ENCODE data around the gene HOXD3. TPM values are rescaled to one million over a fixed set of nuclear protein-coding genes. Genes with fewer than 3 reads are reported as not detected.

HOXD3 gene
- total and polyA plus RNA-seq, 4 donors: not detected

DNA sequence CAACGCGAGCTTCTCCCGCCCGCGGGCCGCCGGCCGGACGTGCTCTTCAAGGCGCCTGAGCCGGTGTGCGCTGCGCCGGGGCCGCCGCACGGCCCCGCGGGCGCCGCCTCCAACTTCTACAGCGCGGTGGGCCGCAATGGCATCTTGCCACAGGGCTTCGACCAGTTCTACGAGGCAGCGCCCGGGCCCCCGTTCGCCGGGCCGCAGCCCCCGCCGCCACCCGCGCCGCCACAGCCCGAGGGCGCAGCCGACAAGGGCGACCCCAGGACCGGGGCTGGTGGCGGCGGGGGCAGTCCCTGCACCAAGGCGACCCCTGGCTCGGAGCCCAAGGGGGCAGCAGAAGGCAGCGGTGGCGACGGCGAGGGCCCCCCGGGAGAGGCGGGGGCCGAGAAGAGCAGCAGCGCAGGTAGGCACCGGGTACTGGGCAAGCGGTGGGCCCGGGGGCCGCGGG lies 49.4 kb upstream of the HOXD3 start:
- TF ChIP-seq GABPA (IDR thresholded peaks at IDR 0.05 in 1 of 2, conservative IDR thresholded peaks at IDR 0.05 in 1 of 2): no peak
- TF ChIP-seq, protein P1, sequence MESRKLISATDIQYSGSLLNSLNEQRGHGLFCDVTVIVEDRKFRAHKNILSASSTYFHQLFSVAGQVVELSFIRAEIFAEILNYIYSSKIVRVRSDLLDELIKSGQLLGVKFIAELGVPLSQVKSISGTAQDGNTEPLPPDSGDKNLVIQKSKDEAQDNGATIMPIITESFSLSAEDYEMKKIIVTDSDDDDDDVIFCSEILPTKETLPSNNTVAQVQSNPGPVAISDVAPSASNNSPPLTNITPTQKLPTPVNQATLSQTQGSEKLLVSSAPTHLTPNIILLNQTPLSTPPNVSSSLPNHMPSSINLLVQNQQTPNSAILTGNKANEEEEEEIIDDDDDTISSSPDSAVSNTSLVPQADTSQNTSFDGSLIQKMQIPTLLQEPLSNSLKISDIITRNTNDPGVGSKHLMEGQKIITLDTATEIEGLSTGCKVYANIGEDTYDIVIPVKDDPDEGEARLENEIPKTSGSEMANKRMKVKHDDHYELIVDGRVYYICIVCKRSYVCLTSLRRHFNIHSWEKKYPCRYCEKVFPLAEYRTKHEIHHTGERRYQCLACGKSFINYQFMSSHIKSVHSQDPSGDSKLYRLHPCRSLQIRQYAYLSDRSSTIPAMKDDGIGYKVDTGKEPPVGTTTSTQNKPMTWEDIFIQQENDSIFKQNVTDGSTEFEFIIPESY (IDR thresholded peaks at IDR 0.05): no peak
- TF ChIP-seq, protein P2, sequence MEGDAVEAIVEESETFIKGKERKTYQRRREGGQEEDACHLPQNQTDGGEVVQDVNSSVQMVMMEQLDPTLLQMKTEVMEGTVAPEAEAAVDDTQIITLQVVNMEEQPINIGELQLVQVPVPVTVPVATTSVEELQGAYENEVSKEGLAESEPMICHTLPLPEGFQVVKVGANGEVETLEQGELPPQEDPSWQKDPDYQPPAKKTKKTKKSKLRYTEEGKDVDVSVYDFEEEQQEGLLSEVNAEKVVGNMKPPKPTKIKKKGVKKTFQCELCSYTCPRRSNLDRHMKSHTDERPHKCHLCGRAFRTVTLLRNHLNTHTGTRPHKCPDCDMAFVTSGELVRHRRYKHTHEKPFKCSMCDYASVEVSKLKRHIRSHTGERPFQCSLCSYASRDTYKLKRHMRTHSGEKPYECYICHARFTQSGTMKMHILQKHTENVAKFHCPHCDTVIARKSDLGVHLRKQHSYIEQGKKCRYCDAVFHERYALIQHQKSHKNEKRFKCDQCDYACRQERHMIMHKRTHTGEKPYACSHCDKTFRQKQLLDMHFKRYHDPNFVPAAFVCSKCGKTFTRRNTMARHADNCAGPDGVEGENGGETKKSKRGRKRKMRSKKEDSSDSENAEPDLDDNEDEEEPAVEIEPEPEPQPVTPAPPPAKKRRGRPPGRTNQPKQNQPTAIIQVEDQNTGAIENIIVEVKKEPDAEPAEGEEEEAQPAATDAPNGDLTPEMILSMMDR (IDR thresholded peaks at IDR 0.05; ENCODE audit: low read depth, low read length, missing input control): no peak
- no peak for TF ChIP-seq JUND (IDR thresholded peaks at IDR 0.05)
- TF ChIP-seq, protein P3, sequence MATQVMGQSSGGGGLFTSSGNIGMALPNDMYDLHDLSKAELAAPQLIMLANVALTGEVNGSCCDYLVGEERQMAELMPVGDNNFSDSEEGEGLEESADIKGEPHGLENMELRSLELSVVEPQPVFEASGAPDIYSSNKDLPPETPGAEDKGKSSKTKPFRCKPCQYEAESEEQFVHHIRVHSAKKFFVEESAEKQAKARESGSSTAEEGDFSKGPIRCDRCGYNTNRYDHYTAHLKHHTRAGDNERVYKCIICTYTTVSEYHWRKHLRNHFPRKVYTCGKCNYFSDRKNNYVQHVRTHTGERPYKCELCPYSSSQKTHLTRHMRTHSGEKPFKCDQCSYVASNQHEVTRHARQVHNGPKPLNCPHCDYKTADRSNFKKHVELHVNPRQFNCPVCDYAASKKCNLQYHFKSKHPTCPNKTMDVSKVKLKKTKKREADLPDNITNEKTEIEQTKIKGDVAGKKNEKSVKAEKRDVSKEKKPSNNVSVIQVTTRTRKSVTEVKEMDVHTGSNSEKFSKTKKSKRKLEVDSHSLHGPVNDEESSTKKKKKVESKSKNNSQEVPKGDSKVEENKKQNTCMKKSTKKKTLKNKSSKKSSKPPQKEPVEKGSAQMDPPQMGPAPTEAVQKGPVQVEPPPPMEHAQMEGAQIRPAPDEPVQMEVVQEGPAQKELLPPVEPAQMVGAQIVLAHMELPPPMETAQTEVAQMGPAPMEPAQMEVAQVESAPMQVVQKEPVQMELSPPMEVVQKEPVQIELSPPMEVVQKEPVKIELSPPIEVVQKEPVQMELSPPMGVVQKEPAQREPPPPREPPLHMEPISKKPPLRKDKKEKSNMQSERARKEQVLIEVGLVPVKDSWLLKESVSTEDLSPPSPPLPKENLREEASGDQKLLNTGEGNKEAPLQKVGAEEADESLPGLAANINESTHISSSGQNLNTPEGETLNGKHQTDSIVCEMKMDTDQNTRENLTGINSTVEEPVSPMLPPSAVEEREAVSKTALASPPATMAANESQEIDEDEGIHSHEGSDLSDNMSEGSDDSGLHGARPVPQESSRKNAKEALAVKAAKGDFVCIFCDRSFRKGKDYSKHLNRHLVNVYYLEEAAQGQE (IDR thresholded peaks at IDR 0.05): no peak
- TF ChIP-seq, protein P4, sequence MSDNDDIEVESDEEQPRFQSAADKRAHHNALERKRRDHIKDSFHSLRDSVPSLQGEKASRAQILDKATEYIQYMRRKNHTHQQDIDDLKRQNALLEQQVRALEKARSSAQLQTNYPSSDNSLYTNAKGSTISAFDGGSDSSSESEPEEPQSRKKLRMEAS (IDR thresholded peaks at IDR 0.05): no peak
- no peak for TF ChIP-seq RXRA (IDR thresholded peaks at IDR 0.05)
- TF ChIP-seq HNF4A (conservative IDR thresholded peaks at IDR 0.05): no peak
- no peak for TF ChIP-seq NR2F2 (IDR thresholded peaks at IDR 0.05)
- TF ChIP-seq, protein P5, sequence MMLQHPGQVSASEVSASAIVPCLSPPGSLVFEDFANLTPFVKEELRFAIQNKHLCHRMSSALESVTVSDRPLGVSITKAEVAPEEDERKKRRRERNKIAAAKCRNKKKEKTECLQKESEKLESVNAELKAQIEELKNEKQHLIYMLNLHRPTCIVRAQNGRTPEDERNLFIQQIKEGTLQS (IDR thresholded peaks at IDR 0.05): no peak
- no peak for TF ChIP-seq TAF1 (conservative IDR thresholded peaks at IDR 0.05)
- no peak for TF ChIP-seq SP1 (IDR thresholded peaks at IDR 0.05)
- no peak for TF ChIP-seq FOXA1 (IDR thresholded peaks at IDR 0.05)
- TF ChIP-seq RAD21 (IDR thresholded peaks at IDR 0.05): no peak
- TF ChIP-seq HNF4G (IDR thresholded peaks at IDR 0.05): no peak
- TF ChIP-seq FOXA2 (IDR thresholded peaks at IDR 0.05): no peak
- TF ChIP-seq YY1 (IDR thresholded peaks at IDR 0.05): no peak
- TF ChIP-seq EGR1 (IDR thresholded peaks at IDR 0.05; ENCODE audit: low read depth in 2 of 2): no peak
- peaks cover 16 to 43% (median 38%) of the 10 kb centered on the region in 4 donors for H3K27me3 ChIP-seq (ENCODE audit: control insufficient read depth in 4 of 4, insufficient read depth in 4 of 4, low read length in 3 of 4)
- DNase-seq (ENCODE audit: low spot score): no peak
- H3K36me3 ChIP-seq (ENCODE audit: control insufficient read depth in 4 of 4, insufficient read depth in 3 of 4, low read depth in 1 of 4, low read length in 3 of 4): no peaks in the 10 kb centered on the region
- H3K9ac ChIP-seq (ENCODE audit: low read depth in 1 of 2, low read length in 2 of 2): no peak overlapping the region
- no peak overlapping the region for H3K27ac ChIP-seq (ENCODE audit: low read depth in 1 of 2, low read length in 2 of 2)
- H3K4me1 ChIP-seq (ENCODE audit: control insufficient read depth in 4 of 4, insufficient read depth in 4 of 4, low read length in 3 of 4): peaks cover 0 to 21% (median 4%) of the 10 kb centered on the region in 4 donors
- WGBS: 5% methylated on average over 59 of the region's 59 CpGs
- H3K9me3 ChIP-seq (ENCODE audit: control insufficient read depth in 4 of 4, low read length in 3 of 4): no peaks in the 10 kb centered on the region
- peak overlapping the region in 1 of 3 donors; percentile 28 for H3K4me3 ChIP-seq (ENCODE audit: low read depth in 1 of 3, low read length in 3 of 3)

Data from liver (tissue), 9 donors.